ENCODE results near the gene TOP1.

Gene TOP1

DNA sequence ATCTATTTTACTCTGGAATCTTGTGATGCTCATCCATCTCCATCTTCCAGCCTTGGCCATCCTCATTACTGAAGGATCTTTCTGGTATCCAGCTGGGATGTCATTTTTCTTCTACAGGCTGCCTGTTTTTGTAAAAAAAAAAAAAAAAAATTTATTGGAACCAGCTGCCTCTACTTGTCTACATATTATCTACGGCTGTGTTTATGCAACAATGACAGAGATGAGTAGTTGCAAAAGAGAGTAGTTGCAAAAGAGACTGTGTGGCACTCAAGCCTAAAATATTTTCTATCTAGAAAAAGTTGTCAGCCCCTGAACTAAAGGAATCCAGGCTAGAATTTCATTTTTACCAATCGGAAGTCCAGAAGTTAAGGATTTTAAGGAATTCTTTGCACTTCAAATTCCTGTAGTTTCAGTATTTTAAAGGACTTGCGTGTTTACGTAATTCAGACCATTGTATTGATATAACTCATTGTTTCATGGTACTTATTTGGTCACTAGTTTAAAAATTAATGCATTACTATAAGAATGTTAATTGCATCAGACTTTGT is 70.2 kb downstream of the TOP1 start:
- no peak overlapping the region for H3K4me3 ChIP-seq (ENCODE audit: low read depth, low read length)
- TF ChIP-seq, protein P1, sequence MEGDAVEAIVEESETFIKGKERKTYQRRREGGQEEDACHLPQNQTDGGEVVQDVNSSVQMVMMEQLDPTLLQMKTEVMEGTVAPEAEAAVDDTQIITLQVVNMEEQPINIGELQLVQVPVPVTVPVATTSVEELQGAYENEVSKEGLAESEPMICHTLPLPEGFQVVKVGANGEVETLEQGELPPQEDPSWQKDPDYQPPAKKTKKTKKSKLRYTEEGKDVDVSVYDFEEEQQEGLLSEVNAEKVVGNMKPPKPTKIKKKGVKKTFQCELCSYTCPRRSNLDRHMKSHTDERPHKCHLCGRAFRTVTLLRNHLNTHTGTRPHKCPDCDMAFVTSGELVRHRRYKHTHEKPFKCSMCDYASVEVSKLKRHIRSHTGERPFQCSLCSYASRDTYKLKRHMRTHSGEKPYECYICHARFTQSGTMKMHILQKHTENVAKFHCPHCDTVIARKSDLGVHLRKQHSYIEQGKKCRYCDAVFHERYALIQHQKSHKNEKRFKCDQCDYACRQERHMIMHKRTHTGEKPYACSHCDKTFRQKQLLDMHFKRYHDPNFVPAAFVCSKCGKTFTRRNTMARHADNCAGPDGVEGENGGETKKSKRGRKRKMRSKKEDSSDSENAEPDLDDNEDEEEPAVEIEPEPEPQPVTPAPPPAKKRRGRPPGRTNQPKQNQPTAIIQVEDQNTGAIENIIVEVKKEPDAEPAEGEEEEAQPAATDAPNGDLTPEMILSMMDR (IDR thresholded peaks at IDR 0.05; ENCODE audit: insufficient read depth, low read depth, low read length, missing control alignments) = no peak
- DNase-seq (ENCODE audit: low read depth) = no peak

DNA sequence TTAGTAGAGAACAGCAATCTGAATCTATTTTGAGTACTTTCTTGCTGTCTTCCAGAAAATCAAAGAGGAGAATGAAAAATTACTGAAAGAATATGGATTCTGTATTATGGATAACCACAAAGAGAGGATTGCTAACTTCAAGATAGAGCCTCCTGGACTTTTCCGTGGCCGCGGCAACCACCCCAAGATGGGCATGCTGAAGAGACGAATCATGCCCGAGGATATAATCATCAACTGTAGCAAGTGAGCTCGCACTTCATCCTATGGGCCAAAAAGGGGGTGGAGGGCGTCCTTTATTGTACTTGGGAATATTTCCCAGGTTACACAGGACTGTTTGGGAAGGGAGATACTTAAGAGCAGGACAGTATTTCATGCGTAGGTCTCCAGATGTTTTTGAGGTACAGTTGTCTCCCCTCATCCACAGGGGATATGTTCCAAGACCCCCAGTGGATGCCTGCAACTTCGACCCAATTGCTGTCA is 71.4 kb downstream of the TOP1 start:
- DNase-seq (ENCODE audit: low read depth) = no peak
- no peak overlapping the region for H3K4me3 ChIP-seq (ENCODE audit: low read depth, low read length)
- TF ChIP-seq, protein P1 (IDR thresholded peaks at IDR 0.05; ENCODE audit: insufficient read depth, low read depth, low read length, missing control alignments) = no peak

DNA sequence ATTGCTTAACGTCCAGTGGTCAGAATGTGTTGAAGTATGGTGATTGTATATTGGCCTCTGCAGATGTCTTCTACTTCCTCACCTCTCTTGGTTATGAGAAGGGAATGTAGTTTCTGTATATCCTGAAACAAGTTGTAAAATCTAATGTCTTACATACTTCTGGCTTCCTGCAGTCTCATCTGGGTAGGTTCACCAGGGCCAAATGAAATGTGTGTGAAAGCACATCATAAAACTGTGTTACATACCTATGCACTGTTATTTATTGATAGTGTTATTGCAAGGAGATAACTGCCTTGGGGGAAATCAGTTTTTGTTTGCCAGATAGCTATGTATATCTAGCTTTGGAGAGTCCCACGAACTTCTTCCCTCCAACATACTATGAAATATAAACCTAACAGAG is 73.0 kb downstream of the TOP1 start:
- TF ChIP-seq, protein P1 (IDR thresholded peaks at IDR 0.05; ENCODE audit: insufficient read depth, low read depth, low read length, missing control alignments) = no peak
- DNase-seq (ENCODE audit: low read depth) = no peak
- no peak overlapping the region for H3K4me3 ChIP-seq (ENCODE audit: low read depth, low read length)

DNA sequence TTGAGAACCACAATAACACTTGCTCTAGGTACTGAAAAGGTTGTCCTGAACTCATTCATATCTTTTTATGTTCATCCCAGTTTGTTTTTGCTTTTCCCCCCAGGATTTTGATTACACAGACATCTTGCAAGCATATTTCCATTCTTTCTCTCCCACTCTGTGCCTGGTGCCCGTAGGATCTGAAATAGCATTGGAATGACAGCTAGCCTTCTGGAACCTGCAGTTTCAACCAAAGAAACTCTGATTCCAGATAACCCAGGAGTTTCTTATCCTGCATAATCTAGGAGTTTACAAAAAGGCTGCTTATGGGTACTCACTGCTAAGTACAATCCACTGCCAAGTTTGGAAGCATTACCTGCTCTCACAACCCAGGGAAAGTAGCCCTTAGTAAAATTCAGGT is 79.9 kb downstream of the TOP1 start:
- TF ChIP-seq, protein P1 (IDR thresholded peaks at IDR 0.05; ENCODE audit: insufficient read depth, low read depth, low read length, missing control alignments) = no peak
- no peak overlapping the region for H3K4me3 ChIP-seq (ENCODE audit: low read depth, low read length)
- no peak for DNase-seq (ENCODE audit: low read depth)

DNA sequence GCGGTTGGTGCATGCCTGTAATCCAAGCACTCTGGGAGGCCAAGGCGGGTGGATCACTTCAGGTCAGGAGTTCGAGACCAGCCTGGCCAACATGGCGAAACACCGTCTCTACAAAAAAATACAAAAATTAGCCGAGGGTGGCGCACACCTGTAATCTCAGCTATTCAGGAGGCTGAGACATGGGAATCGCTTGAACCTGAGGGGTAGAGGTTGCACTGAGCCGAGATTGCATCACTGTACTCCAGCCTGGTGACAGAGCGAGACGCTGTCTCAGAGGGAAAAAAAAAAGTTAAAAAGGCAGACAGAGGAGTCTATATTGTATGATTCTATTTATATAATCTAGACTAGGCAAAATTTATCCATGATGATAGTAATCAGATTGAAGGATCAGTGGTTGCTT is 81.4 kb downstream of the TOP1 start:
- DNase-seq (ENCODE audit: low read depth) = no peak
- TF ChIP-seq, protein P1 (IDR thresholded peaks at IDR 0.05; ENCODE audit: insufficient read depth, low read depth, low read length, missing control alignments) = no peak
- no peak overlapping the region for H3K4me3 ChIP-seq (ENCODE audit: low read depth, low read length)

DNA sequence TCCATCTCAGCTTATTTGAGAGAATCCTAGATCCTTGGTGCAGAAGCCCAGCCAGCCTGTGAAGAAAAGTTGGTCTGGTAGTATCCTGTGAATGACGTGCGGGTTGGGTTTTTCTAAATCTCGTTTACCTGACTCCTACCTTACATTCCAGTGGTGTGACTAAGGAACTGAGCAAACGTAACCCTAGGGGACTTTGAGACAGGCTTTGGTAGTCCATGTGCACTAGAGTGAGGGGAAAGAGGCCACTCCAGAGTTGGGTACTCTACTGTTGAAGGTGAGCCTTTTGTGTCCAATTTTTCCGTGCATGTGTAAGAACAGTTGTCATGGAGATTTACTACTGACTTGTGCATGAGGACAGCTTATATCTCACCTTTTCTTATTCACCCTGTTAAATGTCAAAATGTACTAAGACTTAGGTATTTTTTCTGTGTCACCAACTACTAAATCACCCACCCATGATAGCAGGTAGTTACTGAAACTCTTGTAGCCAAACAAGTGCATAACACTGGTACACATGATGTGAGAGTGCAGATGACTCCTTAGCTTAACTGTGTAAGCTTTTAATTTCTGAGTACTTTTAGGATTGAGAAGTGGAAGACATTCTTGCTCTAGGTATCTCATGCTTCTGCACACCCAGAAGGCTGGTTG is 82.4 kb downstream of the TOP1 start:
- TF ChIP-seq, protein P1 (IDR thresholded peaks at IDR 0.05; ENCODE audit: insufficient read depth, low read depth, low read length, missing control alignments) = no peak
- no peak overlapping the region for H3K4me3 ChIP-seq (ENCODE audit: low read depth, low read length)
- no peak for DNase-seq (ENCODE audit: low read depth)

DNA sequence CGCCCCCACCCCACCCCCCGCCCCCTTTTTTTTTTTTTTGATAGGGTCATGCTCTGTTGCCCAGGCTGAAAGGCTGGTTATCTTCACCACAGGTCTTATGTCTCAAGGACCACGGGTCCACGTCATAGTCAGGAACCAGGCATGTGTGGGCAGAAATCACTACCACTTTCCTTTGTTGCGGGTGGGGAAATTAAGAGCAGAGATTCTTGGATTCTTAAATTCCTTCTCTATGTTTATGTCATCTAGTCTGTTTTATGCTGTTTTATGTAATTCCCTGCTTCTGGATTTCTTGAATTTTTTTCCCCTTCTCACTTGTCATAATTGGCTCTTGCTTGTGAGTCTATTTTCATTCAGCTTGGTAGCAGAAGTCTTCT is 82.9 kb downstream of the TOP1 start:
- peak; percentile 23 for DNase-seq (ENCODE audit: low read depth)
- H3K4me3 ChIP-seq (ENCODE audit: low read depth, low read length) = no peak overlapping the region
- TF ChIP-seq, protein P1 (IDR thresholded peaks at IDR 0.05; ENCODE audit: insufficient read depth, low read depth, low read length, missing control alignments) = no peak

All from GM12865 (cell line).